Activated CD4-positive, alpha-beta T cell treated with anti-CD3 and anti-CD28 coated beads, Interleukin-2, amount 50 U/mL, for 24 hours (primary cell): ENCODE measurements around the gene MLH3.
"Not testable (repeated sequence)": the region's sequence is repeated elsewhere in the genome, so short reads cannot be mapped to it uniquely, and the experiment has no call there.

Experiments
- DNase-seq, 2 donors: peaks; one replicate each; pipeline ENCODE4 v3.0.0-alpha.2; 2020; ENCODE audit warnings: low read depth in 1 of 2, low spot score in 1 of 2

Gene MLH3

GRCh38 chr14:75030147-75030546 lies 21.1 kb downstream of the MLH3 start:
- no peak for DNase-seq

GRCh38 chr14:75025876-75026275 lies 25.4 kb downstream of the MLH3 start:
- DNase-seq, result no peak

GRCh38 chr14:75025082-75025481 lies 26.2 kb downstream of the MLH3 start:
- no peak for DNase-seq

GRCh38 chr14:75023108-75023507 lies 28.2 kb downstream of the MLH3 start:
- no peak for DNase-seq

- no peak for DNase-seq
Measured at GRCh38 chr14:75022655-75023054, 28.6 kb downstream of the MLH3 start.

GRCh38 chr14:75018694-75019093 lies 32.6 kb downstream of the MLH3 start:
- DNase-seq, result no peak

GRCh38 chr14:75016815-75017214 lies 34.5 kb downstream of the MLH3 start:
- DNase-seq, result no peak

- no peak for DNase-seq
Measured at GRCh38 chr14:75015496-75015895, 35.8 kb downstream of the MLH3 start.

- no peak for DNase-seq
Measured at GRCh38 chr14:75013290-75013689, 38.0 kb downstream of the MLH3 start.

GRCh38 chr14:75011356-75011994 lies 39.8 kb downstream of the MLH3 start:
- no peak for DNase-seq

GRCh38 chr14:75010472-75011093 lies 40.7 kb downstream of the MLH3 start:
- DNase-seq, result no peak

- no peak for DNase-seq
Measured at GRCh38 chr14:75009176-75009575, 42.1 kb downstream of the MLH3 start.

GRCh38 chr14:75005357-75005756 lies 45.9 kb downstream of the MLH3 start:
- DNase-seq, result no peak

- no peak for DNase-seq
Measured at GRCh38 chr14:75003250-75004027, 47.8 kb downstream of the MLH3 start.

GRCh38 chr14:75002392-75003249 lies 48.6 kb downstream of the MLH3 start, which contains the start of gene EIF2B2:
Gene EIF2B2, plus strand, starts transcription at chr14:75002921. Its CDS starts 70 bp downstream, at chr14:75002991.
- DNase-seq, result peak; percentile 98

- DNase-seq, result no peak
Measured at GRCh38 chr14:75001899-75002298, 49.4 kb downstream of the MLH3 start.

GRCh38 chr14:75001261-75001660 lies 50.0 kb downstream of the MLH3 start:
- DNase-seq, result no peak

- not testable (repeated sequence) for DNase-seq
Measured at GRCh38 chr14:74995781-74996180, 55.5 kb downstream of the MLH3 start.

GRCh38 chr14:74994182-74994581 lies 57.1 kb downstream of the MLH3 start:
- not testable (repeated sequence) for DNase-seq

- no peak for DNase-seq
Measured at GRCh38 chr14:74988993-74989392, 62.3 kb downstream of the MLH3 start.

GRCh38 chr14:74988131-74988530 lies 63.1 kb downstream of the MLH3 start:
- DNase-seq, result no peak
